Measurements from ENCODE around the gene OR2M4.

GRCh38 chr1:248215880-248216279 lies 15.3 kb upstream of the OR2M4 start:
- TF ChIP-seq CTCF (IDR thresholded peaks at IDR 0.05; ENCODE audit: low read depth, low read length) (no peak), EZH2phosphoT487 (IDR thresholded peaks at IDR 0.05; ENCODE audit: low read depth) (no peak)

All from OCI-LY3 (cell line).